PC-3 (cell line): ENCODE results near the gene HRH3. TPM values are rescaled to one million over a fixed set of nuclear protein-coding genes. Genes with fewer than 3 reads are reported as not detected.

Experiments
- ATAC-seq: fragments of 200-7000 bp; cut with Tn5 transposase; 2 replicates; pipeline ENCODE4 v1.9.1; 2020; ENCODE audit warnings: mild to moderate bottlenecking, moderate library complexity
- BruUV-seq: library from RNA; stranded (reverse); fragments of 400-500 nt; replicated peaks from 2 replicates; lab custom pipeline; 2021; lab: Mats Ljungman, UMichigan
- CTCF ChIA-PET: fragments of 300-600 bp; sonication (Branson Sonifier 250); formaldehyde crosslinking; loops from one replicate; lab custom pipeline; 2022; ENCODE audit warnings: antibody characterized with exemption; lab: Charles Lee
- POLR2A ChIA-PET: fragments of 300-600 bp; sonication (Branson Sonifier 250); formaldehyde crosslinking; loops from one replicate; lab custom pipeline; 2022; ENCODE audit warnings: antibody characterized with exemption; ENCODE audit not compliant: unreplicated experiment; lab: Charles Lee
- DNase-seq: peaks from one replicate; pipeline ENCODE4 v3.0.0-alpha.2; 2015
- H2AFZ ChIP-seq: fragments of 300-600 bp; sonication (generic); 2 replicates; pipeline ENCODE4 v1.6.0; 2016; ENCODE audit warnings: antibody characterized with exemption, low read length
- H3F3A ChIP-seq: fragments of 300-600 bp; sonication (generic); one replicate; pipeline ENCODE4 v1.6.0; 2017; ENCODE audit warnings: antibody characterized with exemption, low read length, control low read depth, mild to moderate bottlenecking; ENCODE audit not compliant: unreplicated experiment
- H3K27ac ChIP-seq: fragments of 300-600 bp; sonication (generic); 2 replicates; pipeline ENCODE4 v1.5.1; 2016; ENCODE audit warnings: mild to moderate bottlenecking, low read length
- H3K27me3 ChIP-seq: fragments of 300-600 bp; sonication (generic); 2 replicates; pipeline ENCODE4 v1.6.1; 2016; ENCODE audit warnings: low read length, mixed read lengths
- H3K36me3 ChIP-seq: fragments of 300-600 bp; sonication (generic); 2 replicates; pipeline ENCODE4 v1.6.1; 2016; ENCODE audit warnings: low read depth, mixed run types, low read length, mixed read lengths
- H3K4me1 ChIP-seq: fragments of 300-600 bp; sonication (generic); 2 replicates; pipeline ENCODE4 v1.5.1; 2016; ENCODE audit warnings: low read length; ENCODE audit not compliant: insufficient read depth
- H3K4me2 ChIP-seq: fragments of 300-600 bp; sonication (generic); 2 replicates; pipeline ENCODE4 v1.6.0; 2016; ENCODE audit warnings: low read length
- H3K4me3 ChIP-seq: fragments of 300-600 bp; sonication (generic); 2 replicates; pipeline ENCODE4 v1.5.1; 2016; ENCODE audit warnings: mild to moderate bottlenecking, low read length, mixed read lengths
- H3K79me2 ChIP-seq: fragments of 300-600 bp; sonication (generic); 2 replicates; pipeline ENCODE4 v1.6.1; 2017; ENCODE audit warnings: low read length, mixed read lengths
- H3K9ac ChIP-seq: fragments of 300-600 bp; sonication (generic); 2 replicates; pipeline ENCODE4 v1.6.0; 2016; ENCODE audit warnings: mild to moderate bottlenecking, low read length
- H3K9me2 ChIP-seq: fragments of 300-600 bp; sonication (generic); replicated peaks from 2 replicates; pipeline ENCODE4 v1.6.1; 2016; ENCODE audit warnings: mixed run types, low read length, mixed read lengths
- H3K9me3 ChIP-seq: fragments of 300-600 bp; sonication (generic); 2 replicates; pipeline ENCODE4 v1.6.1; 2016; ENCODE audit warnings: low read length, mixed read lengths
- H4K20me1 ChIP-seq: fragments of 300-600 bp; sonication (generic); 2 replicates; pipeline ENCODE4 v1.6.1; 2016; ENCODE audit warnings: low read length, mixed read lengths
- EZH2 ChIP-seq: fragments of 300-600 bp; sonication (generic); IDR thresholded peaks from one replicate; pipeline ENCODE4 v1.6.1; 2017; ENCODE audit warnings: antibody characterized with exemption, mild to moderate bottlenecking, low read length; ENCODE audit not compliant: unreplicated experiment
- EZH2phosphoT487 ChIP-seq: fragments of 300-600 bp; sonication (generic); IDR thresholded peaks from 2 replicates; pipeline ENCODE4 v1.6.1; 2018; ENCODE audit warnings: mild to moderate bottlenecking, antibody characterized with exemption, low read length, borderline replicate concordance
- intact Hi-C: fragments of 100-400 bp; cut with micrococcal nuclease; formaldehyde crosslinking; loops from 2 replicates; pipeline ENCODE4 v1.9.0; 2023
- total RNA-seq: library from RNA; depleted of rRNA; stranded (reverse); fragments of >200 nt; gene quantifications from 2 replicates; pipeline ENCODE4 v1.2.3, GENCODE V29; 2014
- TF ChIP-seq, protein P1 (sequence below): fragments of 300-600 bp; sonication (generic); conservative IDR thresholded peaks from 2 replicates; pipeline ENCODE4 v1.5.1; 2017; ENCODE audit warnings: antibody characterized with exemption, low read depth, mild to moderate bottlenecking, low read length

Gene HRH3
- total RNA-seq, 1 experiment from 2014 or later: not detected

DNA sequence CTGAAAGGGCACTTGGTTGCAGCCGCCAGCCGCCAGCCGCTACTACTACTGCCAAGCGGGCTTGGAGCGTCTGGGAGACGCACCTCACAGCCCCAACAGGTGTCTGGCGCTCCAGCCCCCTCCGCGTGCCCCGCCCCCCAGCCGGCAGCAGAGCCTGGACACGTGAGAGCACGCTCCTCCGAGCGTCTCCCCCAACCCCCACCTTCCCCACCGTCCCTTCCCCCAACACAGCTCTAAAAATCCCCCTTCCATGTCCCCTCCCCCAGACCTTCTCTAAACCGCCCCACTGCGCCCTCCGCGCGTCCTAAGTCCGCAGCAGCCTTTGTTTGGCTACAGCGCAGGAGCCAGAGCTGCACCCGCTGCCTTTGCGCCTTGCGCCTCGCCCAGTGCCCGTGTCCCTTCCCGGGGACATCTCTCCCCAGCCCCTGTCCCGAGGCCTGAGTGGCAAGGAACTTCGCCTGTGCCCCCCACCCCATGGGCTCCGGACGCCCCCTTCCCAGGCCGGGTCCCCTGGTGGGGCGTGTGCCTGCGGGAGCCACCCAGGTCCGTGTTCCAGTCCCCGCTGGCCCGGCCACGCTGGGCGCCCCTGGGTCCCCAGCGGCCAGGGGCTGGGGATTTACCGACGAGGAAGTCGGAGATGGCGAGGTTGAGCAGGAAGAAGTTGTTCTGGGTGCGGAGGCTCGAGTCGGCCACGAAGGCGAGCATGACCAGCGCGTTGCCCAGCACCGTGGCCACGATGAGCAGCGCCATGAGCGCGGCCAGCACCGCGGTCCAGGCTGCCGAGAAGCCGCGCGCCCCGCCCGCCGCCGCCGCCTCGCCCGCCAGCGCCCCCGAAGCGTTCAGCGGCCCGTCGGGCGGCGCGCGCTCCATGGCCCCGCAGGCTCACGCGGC lies 732 bp downstream of the HRH3 start:
- no peak overlapping the region for H3K27ac ChIP-seq
- H3K27me3 ChIP-seq: peaks cover 34% of the 10 kb centered on the region
- no peaks in the 10 kb centered on the region for H3K9me2 ChIP-seq
- TF ChIP-seq, protein P1, sequence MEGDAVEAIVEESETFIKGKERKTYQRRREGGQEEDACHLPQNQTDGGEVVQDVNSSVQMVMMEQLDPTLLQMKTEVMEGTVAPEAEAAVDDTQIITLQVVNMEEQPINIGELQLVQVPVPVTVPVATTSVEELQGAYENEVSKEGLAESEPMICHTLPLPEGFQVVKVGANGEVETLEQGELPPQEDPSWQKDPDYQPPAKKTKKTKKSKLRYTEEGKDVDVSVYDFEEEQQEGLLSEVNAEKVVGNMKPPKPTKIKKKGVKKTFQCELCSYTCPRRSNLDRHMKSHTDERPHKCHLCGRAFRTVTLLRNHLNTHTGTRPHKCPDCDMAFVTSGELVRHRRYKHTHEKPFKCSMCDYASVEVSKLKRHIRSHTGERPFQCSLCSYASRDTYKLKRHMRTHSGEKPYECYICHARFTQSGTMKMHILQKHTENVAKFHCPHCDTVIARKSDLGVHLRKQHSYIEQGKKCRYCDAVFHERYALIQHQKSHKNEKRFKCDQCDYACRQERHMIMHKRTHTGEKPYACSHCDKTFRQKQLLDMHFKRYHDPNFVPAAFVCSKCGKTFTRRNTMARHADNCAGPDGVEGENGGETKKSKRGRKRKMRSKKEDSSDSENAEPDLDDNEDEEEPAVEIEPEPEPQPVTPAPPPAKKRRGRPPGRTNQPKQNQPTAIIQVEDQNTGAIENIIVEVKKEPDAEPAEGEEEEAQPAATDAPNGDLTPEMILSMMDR: no peak
- no peak for TF ChIP-seq EZH2
- no peak for TF ChIP-seq EZH2phosphoT487
- ATAC-seq: no peak; the same call in 1 of the 2 replicates
- no peaks in the 10 kb centered on the region for H4K20me1 ChIP-seq
- no peak overlapping the region for H3K9ac ChIP-seq
- intact Hi-C loops: no loop called here
- H3K36me3 ChIP-seq: no peaks in the 10 kb centered on the region
- POLR2A ChIA-PET: no interaction called here
- CTCF ChIA-PET: no interaction called here
- no peaks in the 10 kb centered on the region for H3K9me3 ChIP-seq
- BruUV-seq: no TSS peak
- H3F3A ChIP-seq: no peaks in the 10 kb centered on the region
- DNase-seq: no peak
- no peak overlapping the region for H3K4me2 ChIP-seq
- no peak overlapping the region for H2AFZ ChIP-seq
- no peak overlapping the region for H3K4me3 ChIP-seq
- no peaks in the 10 kb centered on the region for H3K79me2 ChIP-seq
- H3K4me1 ChIP-seq: no peaks in the 10 kb centered on the region

DNA sequence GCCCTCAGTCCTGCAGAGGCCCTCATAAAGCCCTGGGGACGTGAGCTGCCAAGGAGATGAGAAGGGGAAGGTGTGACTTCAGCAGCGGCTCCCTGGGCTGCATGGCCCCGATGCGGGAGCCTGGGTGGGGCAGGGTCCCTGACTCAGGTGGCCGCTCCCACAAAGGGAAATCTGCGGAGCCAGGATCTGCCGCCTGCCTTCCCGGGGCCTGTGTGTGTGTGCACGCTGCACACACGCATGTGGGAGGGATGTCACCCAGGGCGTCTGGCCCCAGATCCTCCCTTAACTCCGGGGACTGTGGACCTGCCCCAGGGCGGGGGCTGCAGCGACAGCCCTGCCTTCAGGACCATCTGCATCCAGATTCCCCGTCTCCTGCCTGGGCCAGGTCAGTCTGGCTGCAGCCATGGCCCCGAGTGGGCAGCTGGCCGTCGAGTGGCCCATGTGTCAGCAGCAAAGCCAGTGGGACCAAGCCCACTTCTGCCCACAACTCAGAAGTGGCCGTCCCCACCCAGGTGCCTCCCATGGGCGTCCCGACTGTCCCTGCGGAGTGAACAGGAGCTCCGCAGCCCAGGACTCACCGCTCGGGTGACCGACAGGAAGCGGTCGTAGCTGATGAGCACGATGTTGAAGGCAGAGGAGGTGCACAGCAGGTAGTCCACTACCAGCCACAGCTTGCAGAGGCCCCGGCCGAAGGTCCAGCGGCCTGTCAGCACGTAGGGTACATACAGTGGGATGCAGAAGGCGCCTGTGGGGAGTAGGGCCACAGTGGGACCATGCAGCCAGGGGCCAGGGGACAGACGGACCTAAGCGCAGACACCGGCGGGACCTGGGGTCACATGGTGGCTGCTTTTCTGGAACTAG lies 1.9 kb downstream of the HRH3 start:
- H3K9ac ChIP-seq: no peak overlapping the region

More for the DNA sequence above, 1.9 kb downstream of the HRH3 start:
- no peaks in the 10 kb centered on the region for H4K20me1 ChIP-seq
- no peaks in the 10 kb centered on the region for H3K36me3 ChIP-seq
- no peaks in the 10 kb centered on the region for H3K4me1 ChIP-seq
- BruUV-seq: no TSS peak
- ATAC-seq (no peak), DNase-seq (no peak)
- no peak overlapping the region for H2AFZ ChIP-seq
- no peaks in the 10 kb centered on the region for H3F3A ChIP-seq
- intact Hi-C loops: no loop called here
- no peak overlapping the region for H3K4me2 ChIP-seq
- POLR2A ChIA-PET: no interaction called here
- H3K79me2 ChIP-seq: no peaks in the 10 kb centered on the region
- no peak overlapping the region for H3K27ac ChIP-seq
- H3K27me3 ChIP-seq: peaks cover 39% of the 10 kb centered on the region
- no peak overlapping the region for H3K4me3 ChIP-seq
- TF ChIP-seq EZH2phosphoT487 (no peak), EZH2 (no peak)
- CTCF ChIA-PET: no interaction called here
- H3K9me2 ChIP-seq: no peaks in the 10 kb centered on the region
- H3K9me3 ChIP-seq: no peaks in the 10 kb centered on the region
